ENCODE data around the gene RFPL2.

DNA sequence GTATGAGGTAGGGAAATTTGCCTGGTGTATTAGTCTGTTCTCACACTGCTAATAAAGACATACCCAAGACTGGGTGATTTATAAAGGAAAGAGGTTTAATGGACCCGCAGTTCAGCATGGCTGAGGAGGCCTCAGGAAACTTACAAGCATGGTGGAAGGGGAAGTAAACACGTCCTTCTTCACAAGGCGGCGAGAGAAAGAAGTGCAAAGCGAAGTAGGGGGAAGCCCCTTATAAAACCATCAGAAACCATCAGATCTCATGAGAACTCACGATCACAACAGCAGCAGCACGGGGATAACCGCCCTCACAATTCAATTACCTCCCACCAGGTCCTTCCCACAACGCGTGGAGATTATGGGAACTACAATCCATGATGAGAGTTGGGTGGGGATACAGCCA is 12.0 kb upstream of the RFPL2 start:
- TF ChIP-seq POLR2A (IDR thresholded peaks at IDR 0.05; ENCODE audit: low read length), result no peak
- no peak for TF ChIP-seq GATA1 (IDR thresholded peaks at IDR 0.05; ENCODE audit: low read depth, low read length)

Data from erythroblast (primary cell).